ENCODE measurements around the gene PCDHGA6.
"Not testable (repeated sequence)": the region's sequence is repeated elsewhere in the genome, so short reads cannot be mapped to it uniquely, and the experiment has no call there.

PCDHGA6 gene

GRCh38 chr5:141393267-141393666 lies 19.6 kb downstream of the PCDHGA6 start:
- DNase-seq (ENCODE audit: low read depth) = no peak

GRCh38 chr5:141394401-141395187 lies 20.9 kb downstream of the PCDHGA6 start:
- not testable (repeated sequence) for DNase-seq (ENCODE audit: low read depth)

GRCh38 chr5:141397756-141398551 lies 24.3 kb downstream of the PCDHGA6 start, which contains the start of gene PCDHGB5:
TSS of gene PCDHGB5 (plus strand) at chr5:141397947. CDS start at chr5:141398128, 181 bp downstream.
- not testable (repeated sequence) for DNase-seq (ENCODE audit: low read depth)

GRCh38 chr5:141398608-141399007 lies 24.9 kb downstream of the PCDHGA6 start:
- no peak for DNase-seq (ENCODE audit: low read depth)

- no peak for DNase-seq (ENCODE audit: low read depth)
These were observed 26.0 kb downstream of the PCDHGA6 start for GRCh38 chr5:141399555-141400258.

GRCh38 chr5:141402553-141403243 lies 29.0 kb downstream of the PCDHGA6 start, which contains the start of gene PCDHGA9:
TSS of gene PCDHGA9 (plus strand) at chr5:141402778. CDS start at chr5:141402953, 175 bp downstream.
- no peak for DNase-seq (ENCODE audit: low read depth)

- no peak for DNase-seq (ENCODE audit: low read depth)
These were observed 29.7 kb downstream of the PCDHGA6 start for GRCh38 chr5:141403387-141403786.

- not testable (repeated sequence) for DNase-seq (ENCODE audit: low read depth)
These were observed 34.3 kb downstream of the PCDHGA6 start, which contains the start of gene PCDHGB6 for GRCh38 chr5:141407790-141408505. TSS of gene PCDHGB6 (plus strand) at chr5:141408021. CDS start at chr5:141408203, 182 bp downstream.

- no peak for DNase-seq (ENCODE audit: low read depth)
These were observed 36.1 kb downstream of the PCDHGA6 start for GRCh38 chr5:141409598-141410306.

GRCh38 chr5:141411575-141411974 lies 37.9 kb downstream of the PCDHGA6 start:
- DNase-seq (ENCODE audit: low read depth) = no peak

GRCh38 chr5:141412854-141413539 lies 39.3 kb downstream of the PCDHGA6 start, which contains the start of gene PCDHGA10:
TSS of gene PCDHGA10 (plus strand) at chr5:141412987. CDS start at chr5:141413176, 189 bp downstream.
- no peak for DNase-seq (ENCODE audit: low read depth)

GRCh38 chr5:141413540-141414069 lies 39.9 kb downstream of the PCDHGA6 start:
- DNase-seq (ENCODE audit: low read depth) = no peak

GRCh38 chr5:141414548-141415274 lies 41.0 kb downstream of the PCDHGA6 start:
- not testable (repeated sequence) for DNase-seq (ENCODE audit: low read depth)

- DNase-seq (ENCODE audit: low read depth) = not testable (repeated sequence)
These were observed 41.6 kb downstream of the PCDHGA6 start for GRCh38 chr5:141415275-141415618.

- DNase-seq (ENCODE audit: low read depth) = not testable (repeated sequence)
These were observed 43.9 kb downstream of the PCDHGA6 start, which contains the start of gene PCDHGB7 for GRCh38 chr5:141417494-141418172. TSS of gene PCDHGB7 (plus strand) at chr5:141417677. CDS start at chr5:141417860, 183 bp downstream.

GRCh38 chr5:141419074-141419880 lies 45.6 kb downstream of the PCDHGA6 start:
- no peak for DNase-seq (ENCODE audit: low read depth)
